GM12872 (cell line): Measurements from ENCODE around the gene EIF2B5.

Source experiments
- TF ChIP-seq, protein P1 (sequence below): IDR thresholded peaks from 3 replicates; pipeline ENCODE4 v1.5.1; 2011; ENCODE audit warnings: low read depth, mild to moderate bottlenecking, low read length, moderate library complexity; ENCODE audit not compliant: insufficient read depth

Gene EIF2B5

DNA sequence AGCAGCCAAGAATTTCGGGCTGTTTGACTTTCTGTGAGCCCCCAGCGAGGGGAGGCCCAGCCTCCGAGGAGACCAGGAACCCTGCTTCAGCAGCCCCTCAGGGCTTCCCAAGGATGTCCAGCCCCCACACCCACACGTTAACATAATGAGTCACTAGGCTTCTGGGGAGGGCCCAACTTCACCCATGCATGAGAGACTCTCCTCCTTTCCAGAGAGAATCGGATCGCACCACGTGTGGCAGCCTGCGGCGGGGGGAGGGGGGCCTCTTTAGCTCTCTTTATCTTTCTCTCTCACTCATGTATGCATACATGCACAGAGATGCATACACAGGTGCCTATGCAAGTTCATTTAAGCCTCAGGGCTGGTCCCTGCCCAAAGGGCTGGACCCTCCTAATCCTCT lies 36.4 kb downstream of the EIF2B5 start:
- TF ChIP-seq, protein P1, sequence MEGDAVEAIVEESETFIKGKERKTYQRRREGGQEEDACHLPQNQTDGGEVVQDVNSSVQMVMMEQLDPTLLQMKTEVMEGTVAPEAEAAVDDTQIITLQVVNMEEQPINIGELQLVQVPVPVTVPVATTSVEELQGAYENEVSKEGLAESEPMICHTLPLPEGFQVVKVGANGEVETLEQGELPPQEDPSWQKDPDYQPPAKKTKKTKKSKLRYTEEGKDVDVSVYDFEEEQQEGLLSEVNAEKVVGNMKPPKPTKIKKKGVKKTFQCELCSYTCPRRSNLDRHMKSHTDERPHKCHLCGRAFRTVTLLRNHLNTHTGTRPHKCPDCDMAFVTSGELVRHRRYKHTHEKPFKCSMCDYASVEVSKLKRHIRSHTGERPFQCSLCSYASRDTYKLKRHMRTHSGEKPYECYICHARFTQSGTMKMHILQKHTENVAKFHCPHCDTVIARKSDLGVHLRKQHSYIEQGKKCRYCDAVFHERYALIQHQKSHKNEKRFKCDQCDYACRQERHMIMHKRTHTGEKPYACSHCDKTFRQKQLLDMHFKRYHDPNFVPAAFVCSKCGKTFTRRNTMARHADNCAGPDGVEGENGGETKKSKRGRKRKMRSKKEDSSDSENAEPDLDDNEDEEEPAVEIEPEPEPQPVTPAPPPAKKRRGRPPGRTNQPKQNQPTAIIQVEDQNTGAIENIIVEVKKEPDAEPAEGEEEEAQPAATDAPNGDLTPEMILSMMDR, result no peak

GRCh38 chr3:184172681-184173373 lies 37.7 kb downstream of the EIF2B5 start:
- TF ChIP-seq, protein P1, result no peak

DNA sequence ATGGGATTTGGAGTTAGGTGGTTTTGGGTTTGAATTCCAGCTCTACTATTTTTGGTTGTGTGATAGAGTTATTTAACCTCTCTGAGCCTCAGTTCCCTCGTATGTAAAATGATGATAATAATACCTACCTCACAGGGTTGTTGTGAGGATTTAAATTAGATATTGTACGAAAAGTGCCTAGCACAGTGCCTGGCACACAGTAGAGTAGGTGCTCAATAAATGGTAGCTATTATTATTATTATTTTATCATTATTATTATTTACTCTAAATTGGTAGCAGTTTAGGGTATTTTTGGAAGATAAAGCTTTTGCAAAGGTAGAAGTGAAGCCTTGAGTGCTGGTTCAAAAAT lies 38.2 kb downstream of the EIF2B5 start:
- TF ChIP-seq, protein P1, result no peak

DNA sequence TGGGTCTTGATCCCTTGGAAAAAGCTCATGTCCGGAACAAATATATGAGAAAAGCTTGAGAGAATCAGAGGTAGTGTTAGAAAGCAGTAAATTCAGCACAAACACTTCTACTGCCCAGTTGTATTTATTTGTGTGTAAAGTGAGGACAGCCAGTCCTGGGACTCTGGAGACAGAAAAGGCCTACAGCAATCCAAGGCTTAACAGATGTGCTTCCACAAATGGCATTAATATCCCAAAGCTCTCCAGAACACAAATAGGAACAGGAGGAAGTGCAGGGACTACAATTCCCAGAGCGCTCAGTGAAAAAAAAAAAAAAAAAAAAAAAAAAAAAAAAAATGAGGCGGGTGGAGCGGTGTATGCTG lies 39.1 kb downstream of the EIF2B5 start:
- TF ChIP-seq, protein P1, result no peak

GRCh38 chr3:184174646-184175492 lies 39.7 kb downstream of the EIF2B5 start, which contains the start of gene AP2M1:
Gene AP2M1 (plus strand): TSS chr3:184174855. CDS start chr3:184176994, 2,139 bp downstream.
- TF ChIP-seq, protein P1, result no peak

- TF ChIP-seq, protein P1, result no peak
Observed at GRCh38 chr3:184175506-184175905, 40.3 kb downstream of the EIF2B5 start.

- TF ChIP-seq, protein P1, result no peak
Observed at GRCh38 chr3:184175981-184176376, 40.8 kb downstream of the EIF2B5 start.
